Measurements from ENCODE around the gene ACSL3.
"Not testable (repeated sequence)": the region's sequence is repeated elsewhere in the genome, so short reads cannot be mapped to it uniquely, and the experiment has no call there.

The ACSL3 gene

DNA sequence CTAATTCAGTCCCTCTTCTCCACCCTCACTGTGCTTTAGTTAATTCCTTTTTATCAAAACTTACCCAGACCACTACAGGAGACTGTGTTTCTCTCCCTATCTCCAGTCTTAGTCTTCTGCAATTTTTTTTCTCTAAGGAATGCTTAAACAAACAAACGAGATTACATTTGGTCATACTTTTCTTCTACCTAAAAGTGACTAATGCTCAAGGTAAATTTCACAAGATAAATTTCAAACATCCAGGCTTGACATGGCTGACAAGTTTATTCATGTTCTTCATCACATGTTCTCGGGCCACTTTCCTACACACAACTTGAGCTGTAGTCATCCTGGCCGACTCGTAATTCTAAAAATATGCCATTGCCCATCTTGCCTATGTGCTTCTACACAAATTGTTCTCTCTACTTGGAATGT is 23.2 kb upstream of the ACSL3 start:
- TF ChIP-seq, protein P1, sequence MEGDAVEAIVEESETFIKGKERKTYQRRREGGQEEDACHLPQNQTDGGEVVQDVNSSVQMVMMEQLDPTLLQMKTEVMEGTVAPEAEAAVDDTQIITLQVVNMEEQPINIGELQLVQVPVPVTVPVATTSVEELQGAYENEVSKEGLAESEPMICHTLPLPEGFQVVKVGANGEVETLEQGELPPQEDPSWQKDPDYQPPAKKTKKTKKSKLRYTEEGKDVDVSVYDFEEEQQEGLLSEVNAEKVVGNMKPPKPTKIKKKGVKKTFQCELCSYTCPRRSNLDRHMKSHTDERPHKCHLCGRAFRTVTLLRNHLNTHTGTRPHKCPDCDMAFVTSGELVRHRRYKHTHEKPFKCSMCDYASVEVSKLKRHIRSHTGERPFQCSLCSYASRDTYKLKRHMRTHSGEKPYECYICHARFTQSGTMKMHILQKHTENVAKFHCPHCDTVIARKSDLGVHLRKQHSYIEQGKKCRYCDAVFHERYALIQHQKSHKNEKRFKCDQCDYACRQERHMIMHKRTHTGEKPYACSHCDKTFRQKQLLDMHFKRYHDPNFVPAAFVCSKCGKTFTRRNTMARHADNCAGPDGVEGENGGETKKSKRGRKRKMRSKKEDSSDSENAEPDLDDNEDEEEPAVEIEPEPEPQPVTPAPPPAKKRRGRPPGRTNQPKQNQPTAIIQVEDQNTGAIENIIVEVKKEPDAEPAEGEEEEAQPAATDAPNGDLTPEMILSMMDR (IDR thresholded peaks at IDR 0.05; ENCODE audit: control insufficient read depth, insufficient read depth, low read depth, low read length, missing control alignments), result no peak
- DNase-seq (ENCODE audit: low read depth), result no peak
- H3K4me3 ChIP-seq (ENCODE audit: control insufficient read depth, low read depth, low read length), result no peak overlapping the region

DNA sequence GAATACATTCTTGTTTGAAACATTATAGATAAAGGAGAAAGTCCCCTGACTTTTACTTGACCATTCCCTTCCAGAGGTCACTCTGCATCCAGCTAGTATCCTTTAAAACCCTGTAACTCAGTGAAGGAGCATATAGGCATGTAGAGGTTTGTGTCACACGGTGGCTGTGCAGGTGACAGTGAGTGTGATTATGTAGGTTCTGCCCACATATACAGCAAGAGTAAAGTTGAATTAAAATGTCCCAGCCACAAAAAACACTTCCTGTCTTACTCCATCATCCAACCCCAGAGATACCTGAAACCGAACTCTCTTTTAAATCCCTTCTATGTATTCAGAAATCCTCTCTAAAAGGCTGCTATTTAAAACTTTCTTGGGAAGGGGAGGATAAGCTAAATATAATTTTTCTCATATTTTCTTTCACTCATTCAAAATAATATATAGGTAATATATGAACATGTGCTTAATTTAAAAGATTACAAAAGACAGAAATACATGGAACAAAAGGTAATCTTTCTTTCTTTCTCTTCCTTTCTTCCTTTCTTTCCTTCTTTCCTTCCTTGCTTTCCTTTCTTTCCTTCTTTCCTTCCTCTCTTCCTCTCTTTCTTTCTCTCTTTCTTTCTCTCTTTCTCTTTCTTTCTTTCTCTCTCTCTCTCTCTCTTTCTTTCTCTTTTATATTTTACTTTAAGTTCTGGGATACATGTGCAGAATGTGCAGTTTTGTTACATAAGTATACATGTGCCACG is 20.6 kb upstream of the ACSL3 start:
- no peak for DNase-seq (ENCODE audit: low read depth)
- H3K4me3 ChIP-seq (ENCODE audit: control insufficient read depth, low read depth, low read length), result no peak overlapping the region
- TF ChIP-seq, protein P1 (IDR thresholded peaks at IDR 0.05; ENCODE audit: control insufficient read depth, insufficient read depth, low read depth, low read length, missing control alignments), result no peak

DNA sequence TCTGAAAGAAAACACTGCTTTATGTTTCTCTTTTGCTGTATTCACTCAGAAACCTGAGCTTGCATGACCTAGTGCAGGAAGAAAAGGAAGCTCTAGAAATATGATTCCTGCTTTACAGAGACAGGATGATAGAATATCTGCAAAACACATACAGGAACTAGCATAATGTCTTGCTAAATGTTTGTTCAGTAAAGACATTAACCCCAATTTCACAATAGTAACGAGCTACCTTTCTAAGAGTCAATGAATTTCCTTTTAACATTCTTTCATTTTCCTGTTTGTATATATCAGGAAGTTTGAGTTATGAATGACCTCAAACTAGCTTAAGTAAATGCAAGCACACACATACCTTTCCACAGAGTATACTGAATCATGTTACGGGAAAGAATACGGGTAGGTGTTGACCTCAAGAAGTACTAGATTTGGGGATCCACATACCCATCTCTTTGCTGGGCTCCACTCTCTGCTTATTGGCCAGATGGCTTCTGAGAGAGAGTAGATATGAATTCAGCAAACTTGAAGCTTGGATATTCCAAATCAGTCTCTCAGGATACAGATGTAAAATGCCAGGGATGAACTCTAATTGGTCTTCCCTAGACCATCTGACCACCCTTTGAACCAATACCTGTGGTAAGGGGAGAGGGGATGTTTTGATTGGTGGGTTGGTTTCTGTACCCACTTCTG is 18.2 kb upstream of the ACSL3 start:
- DNase-seq (ENCODE audit: low read depth), result no peak
- TF ChIP-seq, protein P1 (IDR thresholded peaks at IDR 0.05; ENCODE audit: control insufficient read depth, insufficient read depth, low read depth, low read length, missing control alignments), result no peak
- no peak overlapping the region for H3K4me3 ChIP-seq (ENCODE audit: control insufficient read depth, low read depth, low read length)

DNA sequence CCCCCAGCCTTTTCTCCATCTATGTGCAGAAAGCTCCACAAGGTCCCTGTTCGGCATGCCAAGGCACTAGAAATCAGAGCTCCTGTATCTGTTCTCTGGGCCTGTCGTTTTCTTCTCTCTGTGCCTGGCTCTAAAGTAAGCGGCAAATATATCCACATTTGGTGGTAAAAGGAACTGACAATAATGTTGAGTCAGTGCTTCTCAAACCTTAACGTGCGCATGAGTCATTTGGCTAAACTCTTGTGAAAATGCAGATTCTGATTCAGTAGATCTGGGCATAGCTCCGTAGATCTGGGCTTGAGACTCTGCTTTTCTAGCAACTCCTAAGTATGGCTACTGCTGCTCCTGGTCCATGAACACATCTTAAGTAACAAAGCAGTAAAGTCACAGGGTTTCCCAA is 16.5 kb upstream of the ACSL3 start:
- TF ChIP-seq, protein P1 (IDR thresholded peaks at IDR 0.05; ENCODE audit: control insufficient read depth, insufficient read depth, low read depth, low read length, missing control alignments), result no peak
- no peak overlapping the region for H3K4me3 ChIP-seq (ENCODE audit: control insufficient read depth, low read depth, low read length)
- peak; percentile 76 for DNase-seq (ENCODE audit: low read depth)

DNA sequence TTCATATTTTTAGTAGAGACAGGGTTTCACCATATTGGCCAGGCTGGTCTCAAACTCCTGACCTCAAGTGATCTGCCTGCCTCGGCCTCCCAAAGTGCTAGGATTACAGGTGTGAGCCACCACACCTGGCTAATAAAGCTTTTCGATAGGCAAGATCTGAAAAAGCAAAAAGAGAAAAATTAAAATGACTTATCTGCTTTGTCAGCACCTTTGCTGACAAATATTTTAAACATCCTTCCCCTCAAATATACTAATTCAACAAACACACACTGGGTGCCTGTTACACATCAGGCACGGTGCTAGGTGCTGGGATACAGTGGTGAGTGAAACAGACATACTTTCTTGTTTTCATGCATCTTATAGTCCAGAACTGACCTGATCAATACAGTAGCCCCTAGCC is 15.5 kb upstream of the ACSL3 start:
- H3K4me3 ChIP-seq (ENCODE audit: control insufficient read depth, low read depth, low read length); DNase-seq (ENCODE audit: low read depth): not testable (repeated sequence)

DNA sequence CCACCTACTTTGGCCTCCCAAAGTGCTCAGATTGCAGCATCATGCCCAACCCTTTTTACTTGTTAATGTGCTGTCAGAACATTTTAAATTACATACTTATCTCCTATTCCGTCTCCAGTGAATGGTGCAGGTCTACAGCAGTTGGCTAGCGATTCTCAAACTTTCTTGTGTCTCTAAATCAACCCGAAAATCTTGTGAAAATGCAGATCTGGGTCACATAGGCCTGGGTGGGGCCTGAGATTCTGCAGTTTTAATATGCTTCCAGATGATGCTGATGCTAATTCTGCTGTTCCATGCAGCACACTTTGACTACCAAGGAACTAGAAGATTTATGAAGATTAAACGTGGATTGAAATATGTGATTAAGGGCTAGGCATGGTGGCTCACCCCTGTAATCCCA is 14.8 kb upstream of the ACSL3 start:
- DNase-seq (ENCODE audit: low read depth), result no peak
- no peak overlapping the region for H3K4me3 ChIP-seq (ENCODE audit: control insufficient read depth, low read depth, low read length)
- TF ChIP-seq, protein P1 (IDR thresholded peaks at IDR 0.05; ENCODE audit: control insufficient read depth, insufficient read depth, low read depth, low read length, missing control alignments), result no peak

DNA sequence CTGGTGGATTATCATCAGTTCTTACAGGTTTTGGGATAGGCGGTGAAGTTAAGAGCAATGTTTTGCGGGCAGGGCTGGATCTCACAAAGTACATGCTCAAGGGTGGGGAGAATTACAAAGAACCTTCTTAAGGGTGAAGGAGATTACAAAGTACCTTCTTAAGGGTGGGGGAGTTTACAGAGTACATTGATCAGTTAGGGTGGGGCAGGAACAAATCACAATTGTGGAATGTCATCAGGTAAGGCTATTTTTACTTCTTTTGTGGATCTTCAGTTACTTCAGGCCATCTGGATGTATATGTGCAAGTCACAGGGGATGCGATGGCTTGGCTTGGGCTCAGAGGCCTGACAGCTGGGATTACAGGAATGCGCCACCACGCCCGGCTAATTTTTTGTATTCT is 12.8 kb upstream of the ACSL3 start:
- H3K4me3 ChIP-seq (ENCODE audit: control insufficient read depth, low read depth, low read length); DNase-seq (ENCODE audit: low read depth): not testable (repeated sequence)
